Stimulated activated naive CD8-positive, alpha-beta T cell treated with anti-CD3 and anti-CD28 coated beads, Interleukin-15, Interleukin-2, amounts not matched to agents 100 ng/mL and 50 ng/mL, for 24 hours (primary cell): Measurements from ENCODE around the gene CEL.
"Not testable (repeated sequence)": the region's sequence is repeated elsewhere in the genome, so short reads cannot be mapped to it uniquely, and the experiment has no call there.

Experiments
- H3K27ac Mint-ChIP-seq: one replicate; pipeline ENCODE4 v1.8.0; 2021; ENCODE audit warnings: mild to moderate bottlenecking, mixed read lengths
- H3K27me3 Mint-ChIP-seq: one replicate; pipeline ENCODE4 v1.8.0; 2021; ENCODE audit warnings: mixed read lengths
- H3K36me3 Mint-ChIP-seq: one replicate; pipeline ENCODE4 v1.8.0; 2021; ENCODE audit warnings: low read depth, mixed read lengths
- H3K4me1 Mint-ChIP-seq: one replicate; pipeline ENCODE4 v1.8.0; 2021; ENCODE audit warnings: low read depth, mixed read lengths
- H3K4me3 Mint-ChIP-seq: one replicate; pipeline ENCODE4 v1.8.0; 2021; ENCODE audit warnings: mild to moderate bottlenecking, mixed read lengths
- H3K9me3 Mint-ChIP-seq: one replicate; pipeline ENCODE4 v1.8.0; 2021; ENCODE audit warnings: mixed read lengths

The CEL gene

GRCh38 chr9:133055788-133056420 lies 5.9 kb upstream of the CEL start:
- Mint-ChIP-seq H3K27me3 (no peaks in the 10 kb centered on the region), H3K36me3 (peaks cover 44% of the 10 kb centered on the region), H3K9me3 (no peaks in the 10 kb centered on the region), H3K4me1 (peaks cover 38% of the 10 kb centered on the region), H3K27ac (no peak overlapping the region), H3K4me3 (no peak overlapping the region)

- no peaks in the 10 kb centered on the region for H3K9me3 Mint-ChIP-seq
- peaks cover 44% of the 10 kb centered on the region for H3K4me1 Mint-ChIP-seq
- H3K4me3 Mint-ChIP-seq: no peak overlapping the region
- no peaks in the 10 kb centered on the region for H3K27me3 Mint-ChIP-seq
- H3K27ac Mint-ChIP-seq: no peak overlapping the region
- peaks cover 42% of the 10 kb centered on the region for H3K36me3 Mint-ChIP-seq
Measured at GRCh38 chr9:133056533-133056932, 5.2 kb upstream of the CEL start.

- peaks cover 44% of the 10 kb centered on the region for H3K4me1 Mint-ChIP-seq
- no peaks in the 10 kb centered on the region for H3K27me3 Mint-ChIP-seq
- H3K9me3 Mint-ChIP-seq: no peaks in the 10 kb centered on the region
- H3K27ac Mint-ChIP-seq: no peak overlapping the region
- H3K4me3 Mint-ChIP-seq: no peak overlapping the region
- peaks cover 42% of the 10 kb centered on the region for H3K36me3 Mint-ChIP-seq
Measured at GRCh38 chr9:133057006-133057405, 4.8 kb upstream of the CEL start.

- no peak overlapping the region for H3K27ac Mint-ChIP-seq
- H3K9me3 Mint-ChIP-seq: no peaks in the 10 kb centered on the region
- peaks cover 44% of the 10 kb centered on the region for H3K4me1 Mint-ChIP-seq
- no peak overlapping the region for H3K4me3 Mint-ChIP-seq
- no peaks in the 10 kb centered on the region for H3K27me3 Mint-ChIP-seq
- peaks cover 42% of the 10 kb centered on the region for H3K36me3 Mint-ChIP-seq
Measured at GRCh38 chr9:133057553-133057952, 4.2 kb upstream of the CEL start.

GRCh38 chr9:133058071-133058470 lies 3.7 kb upstream of the CEL start:
- Mint-ChIP-seq H3K4me3 (no peak overlapping the region), H3K36me3 (peaks cover 42% of the 10 kb centered on the region), H3K27me3 (no peaks in the 10 kb centered on the region), H3K4me1 (peaks cover 44% of the 10 kb centered on the region), H3K27ac (no peak overlapping the region), H3K9me3 (no peaks in the 10 kb centered on the region)

- Mint-ChIP-seq H3K4me1 (peaks cover 44% of the 10 kb centered on the region), H3K27ac (peak overlapping the region; percentile 77), H3K4me3 (no peak overlapping the region), H3K36me3 (peaks cover 39% of the 10 kb centered on the region), H3K9me3 (no peaks in the 10 kb centered on the region), H3K27me3 (no peaks in the 10 kb centered on the region)
Measured at GRCh38 chr9:133058550-133059320, 3.0 kb upstream of the CEL start.

GRCh38 chr9:133059623-133060022 lies 2.2 kb upstream of the CEL start:
- no peaks in the 10 kb centered on the region for H3K27me3 Mint-ChIP-seq
- H3K4me3 Mint-ChIP-seq: peak overlapping the region; percentile 23
- peaks cover 32% of the 10 kb centered on the region for H3K36me3 Mint-ChIP-seq
- no peaks in the 10 kb centered on the region for H3K9me3 Mint-ChIP-seq
- H3K4me1 Mint-ChIP-seq: peaks cover 44% of the 10 kb centered on the region
- peak overlapping the region; percentile 77 for H3K27ac Mint-ChIP-seq

- Mint-ChIP-seq H3K4me1 (peaks cover 44% of the 10 kb centered on the region), H3K27ac (no peak overlapping the region), H3K27me3 (no peaks in the 10 kb centered on the region), H3K9me3 (no peaks in the 10 kb centered on the region), H3K4me3 (no peak overlapping the region), H3K36me3 (peaks cover 26% of the 10 kb centered on the region)
Measured at GRCh38 chr9:133060417-133060841, 1.4 kb upstream of the CEL start.

- not testable (repeated sequence) for H3K9me3 Mint-ChIP-seq, H3K27ac Mint-ChIP-seq, H3K27me3 Mint-ChIP-seq, H3K4me3 Mint-ChIP-seq
- Mint-ChIP-seq H3K36me3 (peaks cover 18% of the 10 kb centered on the region), H3K4me1 (peaks cover 40% of the 10 kb centered on the region)
Measured at GRCh38 chr9:133061019-133061763, 590 bp upstream of the CEL start.

- not testable (repeated sequence) for H3K9me3 Mint-ChIP-seq, H3K27me3 Mint-ChIP-seq, H3K27ac Mint-ChIP-seq, H3K4me3 Mint-ChIP-seq
- Mint-ChIP-seq H3K4me1 (peaks cover 34% of the 10 kb centered on the region), H3K36me3 (peaks cover 13% of the 10 kb centered on the region)
Measured at GRCh38 chr9:133062569-133062968, 788 bp downstream of the CEL start.

- H3K9me3 Mint-ChIP-seq: no peaks in the 10 kb centered on the region
- no peaks in the 10 kb centered on the region for H3K27me3 Mint-ChIP-seq
- H3K27ac Mint-ChIP-seq: no peak overlapping the region
- H3K36me3 Mint-ChIP-seq: peaks cover 9% of the 10 kb centered on the region
- H3K4me1 Mint-ChIP-seq: peaks cover 30% of the 10 kb centered on the region
- no peak overlapping the region for H3K4me3 Mint-ChIP-seq
Measured at GRCh38 chr9:133063159-133063499, 1.3 kb downstream of the CEL start.

GRCh38 chr9:133063500-133064231 lies 1.9 kb downstream of the CEL start:
- H3K9me3 Mint-ChIP-seq: no peaks in the 10 kb centered on the region
- H3K27ac Mint-ChIP-seq: no peak overlapping the region
- peaks cover 4% of the 10 kb centered on the region for H3K36me3 Mint-ChIP-seq
- peaks cover 25% of the 10 kb centered on the region for H3K4me1 Mint-ChIP-seq
- no peak overlapping the region for H3K4me3 Mint-ChIP-seq
- no peaks in the 10 kb centered on the region for H3K27me3 Mint-ChIP-seq

- H3K9me3 Mint-ChIP-seq: no peaks in the 10 kb centered on the region
- H3K27me3 Mint-ChIP-seq: no peaks in the 10 kb centered on the region
- H3K4me1 Mint-ChIP-seq: peaks cover 17% of the 10 kb centered on the region
- H3K36me3 Mint-ChIP-seq: no peaks in the 10 kb centered on the region
- H3K4me3 Mint-ChIP-seq: no peak overlapping the region
- H3K27ac Mint-ChIP-seq: no peak overlapping the region
Measured at GRCh38 chr9:133064241-133065069, 2.7 kb downstream of the CEL start.

GRCh38 chr9:133065070-133065388 lies 3.2 kb downstream of the CEL start:
- H3K27ac Mint-ChIP-seq: no peak overlapping the region
- no peaks in the 10 kb centered on the region for H3K36me3 Mint-ChIP-seq
- H3K4me3 Mint-ChIP-seq: no peak overlapping the region
- no peaks in the 10 kb centered on the region for H3K9me3 Mint-ChIP-seq
- no peaks in the 10 kb centered on the region for H3K27me3 Mint-ChIP-seq
- H3K4me1 Mint-ChIP-seq: peaks cover 12% of the 10 kb centered on the region
